HepG2 (cell line): Measurements from ENCODE around the gene GSTA5. TPM values are rescaled to one million over a fixed set of nuclear protein-coding genes. Genes with fewer than 3 reads are reported as not detected.
"Not testable (repeated sequence)": the region's sequence is repeated elsewhere in the genome, so short reads cannot be mapped to it uniquely, and the experiment has no call there.

ENCODE experiments used
- ATAC-seq: fragments of 200-7000 bp; cut with Tn5 transposase; 3 replicates; pipeline ENCODE4 v1.9.1; 2020; ENCODE audit warnings: mild to moderate bottlenecking, moderate library complexity
- BruUV-seq: library from RNA; stranded (reverse); fragments of 400-500 nt; replicated peaks from 2 replicates; lab custom pipeline; 2021; lab: Mats Ljungman, UMichigan
- CTCF ChIA-PET: fragments of 300-600 bp; formaldehyde crosslinking; extraction: SDS; loops from one replicate; lab custom pipeline; 2021; ENCODE audit warnings: low total read pairs, inconsistent platforms, low intra/inter-chr PET ratio; lab: Yijun Ruan, JAX
- POLR2A ChIA-PET: fragments of 350-600 bp; sonication (Branson Sonifier 250); formaldehyde crosslinking; loops from one replicate; lab custom pipeline; 2020; ENCODE audit warnings: antibody characterized with exemption, inconsistent platforms; lab: Yijun Ruan, JAX
- DNase-seq: peaks from one replicate; pipeline ENCODE4 v3.0.0-alpha.2; 2015; ENCODE audit warnings: low spot score
- FAIRE-seq: peaks from 3 replicates; lab custom pipeline; 2011; peaks lifted over from hg19 to GRCh38; lab: Jason Lieb, UNC
- H2AFZ ChIP-seq: one replicate; pipeline ENCODE4 v1.6.1; 2011; ENCODE audit warnings: low read length, inconsistent platforms
- H3K27ac ChIP-seq: fragments of 300-600 bp; 3 replicates; pipeline ENCODE4 v1.8.0; 2011; ENCODE audit warnings: mixed run types, mild to moderate bottlenecking, mixed read lengths, low read length, inconsistent platforms; ENCODE audit not compliant: insufficient read depth; ENCODE audit errors: extremely low read length
- H3K27me3 ChIP-seq, 2 experiments: fragments of 200-600 bp in 1 of 2; 2 replicates in 1 of 2; 3 replicates in 1 of 2; pipeline versions ENCODE4 v1.6.0 to v1.8.0; 2011; ENCODE audit warnings: low read length in 2 of 2, mild to moderate bottlenecking in 2 of 2, moderate library complexity in 2 of 2, inconsistent platforms in 1 of 2; ENCODE audit not compliant: insufficient read depth in 2 of 2, control insufficient read depth in 1 of 2
- H3K36me3 ChIP-seq, 2 experiments: fragments of 200-600 bp in 1 of 2; replicated peaks in 1 of 2; 2 replicates in 1 of 2; 3 replicates in 1 of 2; pipeline versions ENCODE4 v1.5.1 to v1.8.0; 2011; ENCODE audit warnings: low read length in 2 of 2, inconsistent platforms in 1 of 2; ENCODE audit not compliant: insufficient read depth in 2 of 2, control insufficient read depth in 1 of 2
- H3K4me1 ChIP-seq: 2 replicates; pipeline ENCODE4 v1.5.1; 2012; ENCODE audit warnings: low read length, inconsistent platforms; ENCODE audit not compliant: insufficient read depth
- H3K4me2 ChIP-seq: 2 replicates; pipeline ENCODE4 v1.6.0; 2011; ENCODE audit warnings: low read depth, low read length, inconsistent platforms
- H3K4me3 ChIP-seq, 3 experiments: fragments of 200-600 bp in 1 of 3; sonication (generic), shearing (Covaris generic) in 1 of 3; replicated peaks in 1 of 3; 2 replicates each; pipeline ENCODE4 v1.5.1; 2011 to 2016; ENCODE audit warnings: low read length in 3 of 3, inconsistent platforms in 2 of 3, low read depth in 2 of 3, mild to moderate bottlenecking in 2 of 3, control low read depth in 1 of 3, mixed read lengths in 1 of 3; ENCODE audit not compliant: insufficient read depth in 1 of 3
- H3K79me2 ChIP-seq: one replicate; pipeline ENCODE4 v1.6.1; 2011; ENCODE audit warnings: low read length, inconsistent platforms; ENCODE audit not compliant: insufficient read depth
- H3K9ac ChIP-seq: 2 replicates; pipeline ENCODE4 v1.6.0; 2011; ENCODE audit warnings: mild to moderate bottlenecking, low read depth, low read length, inconsistent platforms; ENCODE audit not compliant: insufficient read depth
- H3K9me3 ChIP-seq: 2 replicates; pipeline ENCODE4 v1.5.1; 2012; ENCODE audit warnings: mild to moderate bottlenecking, low read length
- H4K20me1 ChIP-seq: 2 replicates; pipeline ENCODE4 v1.6.0; 2011; ENCODE audit warnings: inconsistent platforms, mild to moderate bottlenecking, low read length, moderate library complexity; ENCODE audit not compliant: insufficient read depth
- ATF3 ChIP-seq: sonication (generic); formaldehyde crosslinking; IDR thresholded peaks from 2 replicates; pipeline ENCODE4 v1.4.0; 2020; ENCODE audit warnings: missing genetic modification reagents
- HMGXB4 ChIP-seq, 2 experiments: sonication (generic) in 1 of 2; formaldehyde crosslinking in 1 of 2; IDR thresholded peaks; 2 replicates each; pipeline versions ENCODE4 v1.4.0 to v1.6.1; 2018 to 2020; ENCODE audit warnings: missing genetic modification reagents in 2 of 2, borderline replicate concordance in 1 of 2, low read depth in 1 of 2, mild to moderate bottlenecking in 1 of 2, missing biosample characterization in 1 of 2
- KDM6A ChIP-seq: IDR thresholded peaks from 2 replicates; pipeline ENCODE4 v1.6.1; 2016; ENCODE audit warnings: low read depth
- PCBP2 ChIP-seq: fragments of 200-400 bp; formaldehyde crosslinking; optimal IDR thresholded peaks from 2 replicates; pipeline ENCODE3; 2018; ENCODE audit warnings: low read length, low read depth; ENCODE audit not compliant: poor library complexity, severe bottlenecking
- PLSCR1 ChIP-seq: sonication (generic); formaldehyde crosslinking; IDR thresholded peaks from 2 replicates; pipeline ENCODE4 v1.5.0; 2020; ENCODE audit warnings: missing genetic modification reagents, mild to moderate bottlenecking, borderline replicate concordance
- SALL1 ChIP-seq: sonication (generic); formaldehyde crosslinking; IDR thresholded peaks from 2 replicates; pipeline ENCODE4 v1.8.0; 2022; ENCODE audit warnings: mild to moderate bottlenecking, missing genetic modification reagents
- ZBTB46 ChIP-seq: sonication (generic); formaldehyde crosslinking; IDR thresholded peaks from 2 replicates; pipeline ENCODE4 v1.4.0; 2020; ENCODE audit warnings: mild to moderate bottlenecking, missing genetic modification reagents, borderline replicate concordance
- ZNF512 ChIP-seq: sonication (generic); formaldehyde crosslinking; IDR thresholded peaks from 2 replicates; pipeline ENCODE4 v1.4.0; 2020; ENCODE audit warnings: mild to moderate bottlenecking, missing genetic modification reagents
- ZNF512B ChIP-seq: sonication (generic); formaldehyde crosslinking; IDR thresholded peaks from 2 replicates; pipeline ENCODE4 v1.5.1; 2020; ENCODE audit warnings: missing genetic modification reagents, mild to moderate bottlenecking, borderline replicate concordance
- ZNF670 ChIP-seq: sonication (generic); formaldehyde crosslinking; IDR thresholded peaks from 2 replicates; pipeline ENCODE4 v1.8.0; 2022; ENCODE audit warnings: mild to moderate bottlenecking, missing genetic modification reagents, borderline replicate concordance
- WGBS: methylation state at CpG from one replicate; pipeline ENCODE4 v1.1.6; 2017; ENCODE audit warnings: low lambda C conversion rate; 5-methylcytosine and 5-hydroxymethylcytosine counted together
- in situ Hi-C: cut with HindIII; loops from 2 replicates; pipeline ENCODE4 v1.10.0; 2017; ENCODE audit warnings: low pct_unique_long_range_greater_than_20kb; ENCODE audit not compliant: extremely low pct_ligation_motif_present
- intact Hi-C: fragments of 100-400 bp; cut with micrococcal nuclease; formaldehyde crosslinking; loops from one replicate; pipeline ENCODE4 v1.10.0; 2022; ENCODE audit not compliant: unreplicated experiment
- polyA plus RNA-seq, 8 experiments: library from polyadenylated mRNA; depleted of rRNA in 3 of 8; stranded (reverse) in 7 of 8; unstranded in 1 of 8; fragments of >200 nt; fragmentation: Illumina TruSeq in 4 of 8; extraction: Trizol in 4 of 8; gene quantifications; 2 replicates each; pipeline versions ENCODE4 v1.2.1 to v1.2.3, GENCODE V29; 2011 to 2016; ENCODE audit warnings: low read depth in 4 of 8, missing spikeins in 1 of 8, mixed read lengths in 1 of 8; ENCODE audit not compliant: insufficient read depth in 1 of 8
- total RNA-seq, 5 experiments: library from RNA; depleted of rRNA; stranded (reverse); fragments of >200 nt; fragmentation: Illumina TruSeq; extraction: Trizol; gene quantifications; 2 replicates each; pipeline ENCODE4 v1.2.3, GENCODE V29; 2016; ENCODE audit warnings: low read depth in 1 of 5

GSTA5 gene
- total and polyA plus RNA-seq, 2 of the 13 experiments (the other 11 are each of a cell fraction or from before 2014, with no cell fraction given): not detected

- TF ChIP-seq PLSCR1 (CRISPR knock-in tag) (no peak), ZBTB46 (CRISPR knock-in tag) (no peak), ZNF512B (CRISPR knock-in tag) (no peak), ZNF512 (no peak), ATF3 (no peak), HMGXB4 (CRISPR knock-in tag; IDR thresholded peaks at IDR 0.05; ENCODE audit: borderline replicate concordance in 1 of 2, low read depth in 1 of 2) (no peak), ZNF670 (CRISPR knock-in tag) (no peak), SALL1 (CRISPR knock-in tag) (no peak), KDM6A (no peak), PCBP2 (no peak)
Observed at GRCh38 chr6:52834481-52834880, 6.1 kb downstream of the GSTA5 start (continued).

- peak; percentile 34 for ATAC-seq
- in situ Hi-C loops, FAIRE-seq, H3K36me3 ChIP-seq, H3K9ac ChIP-seq, DNase-seq, POLR2A ChIA-PET, H3K27ac ChIP-seq, H3K9me3 ChIP-seq, H3K79me2 ChIP-seq, intact Hi-C loops, CTCF ChIA-PET, BruUV-seq, H2AFZ ChIP-seq, H4K20me1 ChIP-seq, H3K27me3 ChIP-seq, H3K4me2 ChIP-seq, H3K4me3 ChIP-seq: not testable (repeated sequence)
- H3K4me1 ChIP-seq: peaks cover 30% of the 10 kb centered on the region
- 39% methylated on average over 4 of the region's 4 CpGs for WGBS
Observed at GRCh38 chr6:52830869-52831268, 9.7 kb downstream of the GSTA5 start.
